Activated CD8-positive, alpha-beta memory T cell treated with anti-CD3 and anti-CD28 coated beads, Interleukin-2, amount 10 ng/mL, durations not matched to agents 7 days and 5 days (primary cell): ENCODE data around the gene EZH2. TPM values are rescaled to one million over a fixed set of nuclear protein-coding genes. Genes with fewer than 3 reads are reported as not detected.
A peak's percentile ranks its signal among the peaks of the same experiment; 100 is the strongest.

Experiments
- ATAC-seq: fragments of 150-1000 bp; cut with Tn5 transposase; one replicate; pipeline ENCODE4 v1.10.0; 2021; ENCODE audit warnings: moderate library complexity
- CTCF ChIA-PET: fragments of 350-600 bp; sonication (Branson Sonifier 250); formaldehyde crosslinking; loops from one replicate; lab custom pipeline; 2021; ENCODE audit warnings: antibody characterized with exemption; lab: Charles Lee
- DNase-seq: peaks from one replicate; pipeline ENCODE4 v3.0.0-alpha.2; 2020
- H3K27ac Mint-ChIP-seq: one replicate; pipeline ENCODE4 v1.8.0; 2021; ENCODE audit warnings: mild to moderate bottlenecking, mixed read lengths
- H3K27me3 Mint-ChIP-seq: one replicate; pipeline ENCODE4 v1.8.0; 2021; ENCODE audit warnings: mixed read lengths
- H3K36me3 Mint-ChIP-seq: one replicate; pipeline ENCODE4 v1.8.0; 2021; ENCODE audit warnings: mild to moderate bottlenecking, mixed read lengths
- H3K4me1 Mint-ChIP-seq: one replicate; pipeline ENCODE4 v1.8.0; 2021; ENCODE audit warnings: mixed read lengths
- H3K4me3 Mint-ChIP-seq: one replicate; pipeline ENCODE4 v1.8.0; 2021; ENCODE audit warnings: mild to moderate bottlenecking, moderate library complexity, mixed read lengths
- H3K9me3 Mint-ChIP-seq: one replicate; pipeline ENCODE4 v1.8.0; 2022; ENCODE audit warnings: low read depth, mixed read lengths
- total RNA-seq, 2 experiments: library from RNA; stranded (reverse); gene quantifications; one replicate each; pipeline ENCODE4 v1.2.3, GENCODE V29; 2021

The EZH2 gene
- total RNA-seq, 2 experiments from 2014 or later = 106 to 109 TPM

DNA sequence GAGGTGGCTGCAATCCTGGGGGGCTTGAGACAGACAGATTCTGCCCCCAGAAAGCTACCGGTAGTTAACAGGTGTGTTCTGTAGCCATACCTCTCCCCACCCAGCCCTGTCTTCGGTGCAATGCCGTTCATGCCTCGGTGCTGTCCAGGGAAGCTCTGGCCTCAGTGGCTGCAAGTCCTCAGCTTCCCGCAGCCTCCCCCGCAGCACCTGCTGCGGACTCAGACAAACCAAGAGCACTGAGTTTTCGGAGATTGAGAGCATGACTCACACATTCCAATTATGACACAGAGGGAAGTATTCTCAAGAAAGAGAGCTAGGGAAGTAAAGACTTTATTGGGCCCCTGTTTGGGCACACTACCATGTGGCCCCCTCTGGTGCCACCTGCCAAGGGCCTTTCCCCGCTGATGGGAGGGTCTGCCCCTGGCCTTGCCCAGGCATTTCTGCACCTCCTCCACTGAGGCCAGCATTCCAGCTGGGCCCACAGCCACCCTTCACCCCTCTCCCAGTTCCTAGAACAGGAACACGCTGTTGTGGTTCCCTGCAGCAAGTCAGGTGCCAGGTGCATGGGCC is 30.2 kb upstream of the EZH2 start:
- Mint-ChIP-seq H3K27ac (peak overlapping the region; percentile 69), H3K36me3 (peaks cover 2% of the 10 kb centered on the region), H3K4me1 (peaks cover 46% of the 10 kb centered on the region), H3K4me3 (peak overlapping the region; percentile 36), H3K27me3 (peaks cover 3% of the 10 kb centered on the region), H3K9me3 (no peaks in the 10 kb centered on the region)
- CTCF ChIA-PET = interaction anchor here (0.7 to 5.2 kb wide), 4 partner anchors 25 to 151 kb away, joined by 3 to 19 read pairs (median 4); no protein-coding TSS in a partner anchor
- DNase-seq = peak; percentile 65
- ATAC-seq = peak; percentile 64

DNA sequence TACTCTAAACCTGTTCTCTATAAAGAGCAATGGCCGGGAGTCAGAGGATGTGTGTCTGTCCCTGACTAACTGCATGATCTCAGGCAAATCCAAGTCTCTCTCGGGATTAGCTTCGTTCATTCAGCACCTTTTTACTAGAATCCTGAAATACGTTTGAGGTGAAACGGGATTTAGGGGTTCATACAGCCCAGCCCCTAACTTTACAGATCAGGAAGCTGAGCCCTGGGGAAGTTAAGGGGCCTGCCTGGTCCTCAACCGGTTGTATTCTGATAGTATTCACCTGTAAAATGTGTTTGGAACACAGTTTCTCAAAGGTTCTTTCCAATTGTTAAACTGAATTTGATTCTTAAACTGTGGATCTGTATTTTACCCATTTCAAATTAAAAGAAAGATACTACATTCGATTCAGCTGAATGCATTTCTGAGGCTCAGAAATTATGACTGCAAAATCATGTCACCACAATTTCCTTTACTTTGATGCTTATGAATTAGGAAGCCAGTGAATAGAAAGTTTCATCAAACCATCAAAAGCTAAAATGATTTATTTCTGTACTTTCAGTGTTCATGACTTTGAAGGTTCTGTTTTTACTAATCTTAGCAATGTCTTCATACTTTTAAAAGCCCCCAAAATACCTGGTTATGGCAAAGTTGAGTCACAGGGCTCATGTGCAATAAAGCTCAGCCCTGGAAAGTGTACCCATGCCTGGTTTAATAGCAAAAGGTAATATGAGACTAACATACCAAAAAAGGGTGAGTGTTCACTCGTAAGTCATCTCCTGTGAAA is 28.9 kb upstream of the EZH2 start:
- Mint-ChIP-seq H3K4me1 (peaks cover 44% of the 10 kb centered on the region), H3K27me3 (peaks cover 13% of the 10 kb centered on the region)
- peak; percentile 69 for ATAC-seq

DNA sequence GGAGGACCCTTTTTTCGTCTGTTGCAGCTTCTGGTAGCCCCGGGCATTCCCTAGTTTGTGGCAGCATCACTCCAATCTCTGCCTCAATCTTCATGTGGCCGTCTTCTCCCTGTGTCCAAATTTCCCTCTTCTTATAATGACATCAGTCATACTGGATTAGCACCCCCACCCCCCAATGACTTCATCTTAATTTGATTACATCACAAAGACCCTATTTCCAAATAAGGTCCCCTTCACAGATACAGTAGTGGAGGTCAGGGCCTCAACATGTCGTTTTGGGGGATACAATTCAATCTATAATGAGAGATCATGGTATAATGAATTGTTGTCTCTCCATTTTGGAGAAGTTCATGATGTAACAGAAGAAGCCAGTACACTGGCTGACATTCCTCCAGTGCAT is 28.1 kb upstream of the EZH2 start:
- CTCF ChIA-PET = interaction anchor here (0.9 to 5.2 kb wide), 4 partner anchors 30 to 56 kb away, joined by 3 to 19 read pairs (median 4); no protein-coding TSS in a partner anchor

More for the DNA sequence above, 28.9 kb upstream of the EZH2 start:
- peak overlapping the region; percentile 11 for H3K4me3 Mint-ChIP-seq
- DNase-seq = peak; percentile 70
- peak overlapping the region; percentile 69 for H3K27ac Mint-ChIP-seq
- CTCF ChIA-PET = interaction anchor here (0.8 to 5.2 kb wide), 5 partner anchors 9 to 57 kb away, joined by 3 to 19 read pairs (median 3); no protein-coding TSS in a partner anchor
- H3K9me3 Mint-ChIP-seq = no peaks in the 10 kb centered on the region
- no peaks in the 10 kb centered on the region for H3K36me3 Mint-ChIP-seq

DNA sequence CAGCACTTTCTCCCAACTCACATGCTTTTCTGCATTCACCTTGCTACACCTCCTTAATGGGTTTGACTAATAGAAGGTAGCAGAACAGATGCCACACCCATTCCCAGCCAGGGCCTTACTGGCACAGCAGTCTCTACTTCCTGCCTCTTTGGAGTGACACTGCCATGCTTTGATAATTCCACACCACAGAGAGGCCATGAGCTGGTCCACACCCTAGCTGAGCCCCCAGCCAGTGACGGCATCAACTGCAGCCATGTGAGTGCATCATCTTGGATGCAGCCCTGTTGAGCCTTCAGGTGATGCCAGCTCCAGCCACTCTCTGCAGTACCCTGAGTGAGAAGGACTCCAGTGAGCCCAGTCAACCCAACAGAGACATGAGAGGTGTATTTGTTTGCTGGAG is 27.5 kb upstream of the EZH2 start:
- ATAC-seq = no peak
- H3K27ac Mint-ChIP-seq = no peak overlapping the region
- peaks cover 17% of the 10 kb centered on the region for H3K27me3 Mint-ChIP-seq
- CTCF ChIA-PET = interaction anchor here (1.5 to 5.2 kb wide), 2 partner anchors 30 to 56 kb away, joined by 3 to 19 read pairs; no protein-coding TSS in a partner anchor
- peaks cover 44% of the 10 kb centered on the region for H3K4me1 Mint-ChIP-seq
- no peak overlapping the region for H3K4me3 Mint-ChIP-seq
- no peaks in the 10 kb centered on the region for H3K9me3 Mint-ChIP-seq
- no peak for DNase-seq
- no peaks in the 10 kb centered on the region for H3K36me3 Mint-ChIP-seq

More for the DNA sequence above, 28.1 kb upstream of the EZH2 start:
- Mint-ChIP-seq H3K36me3 (no peaks in the 10 kb centered on the region), H3K27me3 (peaks cover 15% of the 10 kb centered on the region), H3K9me3 (no peaks in the 10 kb centered on the region), H3K27ac (no peak overlapping the region), H3K4me3 (no peak overlapping the region), H3K4me1 (peaks cover 44% of the 10 kb centered on the region)
- DNase-seq (no peak), ATAC-seq (no peak)

DNA sequence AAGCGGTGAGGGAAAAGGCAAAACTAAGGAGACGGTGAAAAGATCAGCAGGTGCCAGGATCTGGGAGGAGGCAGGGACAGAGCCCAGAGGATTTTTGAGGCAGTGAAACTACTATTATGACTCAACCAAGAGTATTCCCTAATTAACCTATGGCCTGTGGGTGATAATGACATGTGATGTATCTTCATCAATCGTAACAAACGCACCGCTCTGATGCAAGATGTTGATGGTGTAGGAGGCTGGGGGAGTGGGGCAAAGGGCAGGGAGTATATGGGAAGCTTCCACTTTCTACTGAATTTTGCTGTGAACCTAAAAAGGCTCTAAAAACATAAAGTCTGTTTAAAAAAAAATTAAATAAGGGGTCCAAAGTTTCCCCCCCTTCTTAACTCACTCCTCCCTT is 25.5 kb upstream of the EZH2 start:
- peaks cover 30% of the 10 kb centered on the region for H3K4me1 Mint-ChIP-seq
- peaks cover 17% of the 10 kb centered on the region for H3K27me3 Mint-ChIP-seq
- no peaks in the 10 kb centered on the region for H3K9me3 Mint-ChIP-seq
- no peaks in the 10 kb centered on the region for H3K36me3 Mint-ChIP-seq
- DNase-seq (peak; percentile 14), ATAC-seq (no peak)
- CTCF ChIA-PET = no interaction called here
- H3K4me3 Mint-ChIP-seq = no peak overlapping the region
- no peak overlapping the region for H3K27ac Mint-ChIP-seq

DNA sequence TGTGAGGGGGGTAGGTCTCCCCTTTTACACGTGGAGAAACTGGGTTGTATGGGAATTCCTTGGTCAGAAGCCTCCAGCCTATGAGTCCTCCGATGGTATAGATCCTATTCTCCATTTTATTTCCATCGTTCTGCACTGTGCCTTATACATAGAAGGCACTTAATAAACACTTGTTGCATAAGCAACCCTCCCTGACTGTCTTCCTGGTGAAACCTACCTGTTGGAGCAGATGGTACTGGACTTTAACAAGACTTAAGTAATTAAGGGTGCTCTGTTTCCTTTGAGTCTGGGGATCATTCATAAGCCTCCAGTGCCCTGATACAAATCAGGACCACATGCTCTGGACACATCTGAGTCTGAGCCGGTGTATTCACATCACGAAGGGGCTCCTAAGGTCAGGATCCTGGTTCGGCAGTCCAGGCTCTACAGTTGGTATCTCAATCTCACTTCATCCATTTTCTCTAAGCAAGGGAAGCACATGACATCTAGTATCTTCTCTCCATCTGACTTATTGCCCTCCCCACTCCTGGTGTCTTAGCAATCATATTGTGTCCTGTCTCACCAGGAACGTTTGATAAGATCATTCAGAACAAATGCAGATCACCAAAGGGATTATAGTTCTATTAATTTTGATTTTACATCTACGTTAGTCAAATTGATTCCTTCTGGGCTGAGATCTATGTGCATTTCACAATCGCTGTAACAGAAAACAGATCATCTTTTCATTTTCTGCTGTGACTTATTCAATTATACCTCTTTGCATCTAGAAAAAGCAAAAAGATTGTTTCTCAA is 22.8 kb upstream of the EZH2 start:
- ATAC-seq = no peak
- Mint-ChIP-seq H3K27me3 (peaks cover 17% of the 10 kb centered on the region), H3K4me3 (no peak overlapping the region), H3K4me1 (peaks cover 5% of the 10 kb centered on the region), H3K9me3 (no peaks in the 10 kb centered on the region), H3K36me3 (no peaks in the 10 kb centered on the region), H3K27ac (no peak overlapping the region)
- peak; percentile 34 for DNase-seq
- CTCF ChIA-PET = no interaction called here

DNA sequence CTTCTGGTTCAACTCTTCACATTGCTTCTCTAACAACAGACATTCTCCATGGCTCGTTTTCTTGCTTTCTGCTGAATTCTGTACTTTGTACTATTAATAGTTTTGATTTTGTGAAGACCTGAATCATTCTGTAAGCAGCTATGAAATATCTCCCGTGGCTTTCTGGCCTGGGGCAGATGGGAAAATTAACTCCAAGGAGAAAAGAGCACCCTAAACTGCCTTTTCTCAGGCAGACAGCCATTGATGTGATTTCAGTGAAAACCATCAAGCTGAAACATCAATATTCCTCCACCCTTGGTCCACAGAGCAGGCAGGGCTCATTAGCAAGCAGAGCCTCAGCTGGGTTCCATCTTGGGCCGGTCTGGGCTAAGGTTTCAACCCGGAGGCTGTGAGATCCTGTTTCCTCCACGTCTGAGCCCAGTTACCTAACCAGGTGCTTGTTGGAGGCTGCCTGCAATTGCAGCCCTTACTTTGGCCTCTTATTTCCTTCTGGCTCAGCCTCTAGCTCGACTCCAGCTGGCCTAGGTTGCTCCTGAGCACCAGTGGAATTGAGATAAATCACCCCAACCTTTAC is 21.1 kb upstream of the EZH2 start:
- H3K36me3 Mint-ChIP-seq = no peaks in the 10 kb centered on the region
- H3K27me3 Mint-ChIP-seq = peaks cover 17% of the 10 kb centered on the region
- DNase-seq (no peak), ATAC-seq (no peak)
- CTCF ChIA-PET = no interaction called here
- no peaks in the 10 kb centered on the region for H3K9me3 Mint-ChIP-seq
- H3K27ac Mint-ChIP-seq = no peak overlapping the region
- H3K4me3 Mint-ChIP-seq = no peak overlapping the region
- no peaks in the 10 kb centered on the region for H3K4me1 Mint-ChIP-seq

DNA sequence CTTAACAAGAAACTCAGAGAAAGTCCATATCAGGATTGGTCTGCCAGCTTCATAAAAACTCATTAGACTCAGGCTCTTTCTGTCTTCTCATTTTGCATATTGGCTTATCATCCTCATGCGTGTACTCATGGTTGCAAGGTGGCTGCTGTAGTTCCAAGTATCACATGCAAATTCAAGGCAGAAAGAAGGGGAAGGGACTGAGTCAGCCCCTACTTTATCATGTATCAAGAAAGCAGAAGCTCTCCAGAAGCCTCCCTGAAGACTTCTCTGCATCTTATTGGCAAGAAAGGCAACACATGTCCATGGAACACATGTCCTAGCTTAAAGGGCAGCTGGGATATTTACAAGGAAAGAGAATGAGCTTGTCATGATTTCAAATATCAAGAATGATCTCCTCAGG is 19.4 kb upstream of the EZH2 start:
- Mint-ChIP-seq H3K9me3 (no peaks in the 10 kb centered on the region), H3K4me1 (no peaks in the 10 kb centered on the region), H3K27me3 (peaks cover 6% of the 10 kb centered on the region), H3K36me3 (no peaks in the 10 kb centered on the region), H3K4me3 (no peak overlapping the region), H3K27ac (no peak overlapping the region)
- no peak for ATAC-seq
- DNase-seq = no peak
- CTCF ChIA-PET = interaction anchor here (1.2 to 1.3 kb wide), 2 partner anchors 9 to 66 kb away, joined by 3 read pairs; no protein-coding TSS in a partner anchor

DNA sequence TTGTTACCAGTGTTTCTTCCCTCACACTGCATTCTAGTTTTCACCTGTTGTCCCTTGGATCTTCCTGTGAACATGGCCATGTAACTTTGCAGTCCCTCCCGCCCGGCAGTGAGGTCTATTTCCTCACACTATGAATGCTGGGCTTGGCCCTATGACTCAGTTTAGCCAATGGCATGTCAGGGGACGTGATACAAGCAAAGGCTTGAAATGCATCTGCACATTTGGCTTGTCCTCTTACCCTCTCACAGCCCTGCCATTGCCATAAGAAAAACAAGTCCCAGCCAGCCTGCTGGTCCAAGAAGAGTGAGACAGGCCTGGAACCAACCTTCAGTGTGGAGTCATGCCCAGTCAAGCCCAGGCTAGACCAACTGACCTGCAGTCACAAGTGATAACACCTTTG is 17.1 kb upstream of the EZH2 start:
- no peak overlapping the region for H3K27ac Mint-ChIP-seq
- no peaks in the 10 kb centered on the region for H3K4me1 Mint-ChIP-seq
- CTCF ChIA-PET = no interaction called here
- no peaks in the 10 kb centered on the region for H3K27me3 Mint-ChIP-seq
- DNase-seq = no peak
- H3K36me3 Mint-ChIP-seq = no peaks in the 10 kb centered on the region
- no peaks in the 10 kb centered on the region for H3K9me3 Mint-ChIP-seq
- no peak overlapping the region for H3K4me3 Mint-ChIP-seq
- ATAC-seq = no peak

DNA sequence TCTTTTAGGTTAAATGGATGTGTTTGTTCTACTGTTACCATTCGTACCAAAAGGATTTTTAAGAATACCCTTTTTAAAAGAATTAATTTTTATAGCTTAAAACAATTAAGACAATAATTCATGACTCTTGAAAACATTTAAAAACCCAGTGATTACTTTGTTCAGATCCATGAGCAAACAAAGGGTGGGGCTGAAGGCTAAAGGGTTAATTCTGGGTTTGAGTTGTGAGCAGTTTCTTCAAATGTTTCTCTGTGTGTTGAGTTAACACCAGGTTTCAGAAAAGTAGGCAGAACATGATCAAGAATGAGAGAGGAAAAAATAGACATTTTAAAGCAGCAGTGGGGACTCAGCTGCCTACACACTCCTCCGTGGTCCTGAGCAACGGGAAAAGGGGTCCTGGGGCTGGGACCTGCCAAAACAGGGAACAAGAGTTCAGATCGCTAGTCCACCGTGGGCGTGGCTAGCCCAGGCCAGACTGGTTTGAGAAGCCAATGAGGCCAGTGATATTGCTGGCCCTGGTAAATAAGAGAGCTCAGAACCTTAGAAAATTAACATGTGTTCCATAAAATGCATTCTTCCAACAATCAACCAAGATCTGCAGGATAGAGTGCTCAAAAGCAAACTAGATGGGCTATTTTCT is 14.9 kb upstream of the EZH2 start:
- no peaks in the 10 kb centered on the region for H3K9me3 Mint-ChIP-seq
- DNase-seq (no peak), ATAC-seq (no peak)
- H3K27me3 Mint-ChIP-seq = peaks cover 5% of the 10 kb centered on the region
- H3K36me3 Mint-ChIP-seq = no peaks in the 10 kb centered on the region
- no peaks in the 10 kb centered on the region for H3K4me1 Mint-ChIP-seq
- no peak overlapping the region for H3K27ac Mint-ChIP-seq
- CTCF ChIA-PET = interaction anchor here (0.6 to 0.7 kb wide), 2 partner anchors 50 to 416 kb away, joined by 3 to 4 read pairs; no protein-coding TSS in a partner anchor
- H3K4me3 Mint-ChIP-seq = no peak overlapping the region

DNA sequence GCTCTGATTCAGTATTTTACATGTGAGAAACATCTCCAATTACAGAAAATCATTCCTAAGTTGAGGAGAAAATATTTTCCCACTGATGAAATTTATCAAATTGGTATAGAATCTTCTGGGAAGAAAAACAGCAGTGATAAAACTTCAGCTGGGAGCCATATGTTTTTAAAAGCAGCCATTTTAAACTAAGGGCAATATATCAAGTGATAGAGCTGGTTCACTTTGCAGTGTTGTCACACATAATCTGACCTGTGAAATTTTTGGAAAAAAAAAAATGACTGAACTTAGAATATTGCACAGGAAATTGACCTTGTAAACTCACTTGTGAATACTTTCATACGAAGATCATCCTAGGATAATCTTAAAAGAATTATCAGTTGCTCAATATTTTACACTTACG is 10.5 kb upstream of the EZH2 start:
- peaks cover 7% of the 10 kb centered on the region for H3K4me1 Mint-ChIP-seq
- H3K27ac Mint-ChIP-seq = no peak overlapping the region
- no peak overlapping the region for H3K4me3 Mint-ChIP-seq
- no peaks in the 10 kb centered on the region for H3K9me3 Mint-ChIP-seq
- peaks cover 12% of the 10 kb centered on the region for H3K27me3 Mint-ChIP-seq
- DNase-seq (no peak), ATAC-seq (no peak)
- CTCF ChIA-PET = no interaction called here
- peaks cover 2% of the 10 kb centered on the region for H3K36me3 Mint-ChIP-seq

DNA sequence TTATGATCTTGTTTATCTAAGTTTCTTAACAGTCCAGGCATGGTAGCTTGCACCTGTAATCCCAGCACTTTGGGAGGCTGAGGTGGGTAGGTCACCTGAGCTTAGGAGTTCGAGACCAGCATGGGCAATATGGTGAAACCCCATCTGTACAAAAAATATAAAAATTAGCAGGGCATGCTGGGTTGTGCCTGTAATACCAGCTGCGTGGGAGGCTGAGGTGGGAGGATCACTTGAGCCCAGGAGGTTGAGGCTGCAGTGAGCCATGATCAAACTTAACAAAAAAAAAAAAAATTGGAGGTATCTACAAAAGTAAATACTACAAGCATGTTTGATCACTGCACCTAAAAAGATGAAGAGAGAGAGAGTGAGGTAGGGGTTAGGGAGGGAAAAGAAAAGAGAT is 9.0 kb upstream of the EZH2 start:
- H3K4me3 Mint-ChIP-seq = no peak overlapping the region
- CTCF ChIA-PET = no interaction called here
- no peaks in the 10 kb centered on the region for H3K9me3 Mint-ChIP-seq
- peaks cover 3% of the 10 kb centered on the region for H3K36me3 Mint-ChIP-seq
- H3K27ac Mint-ChIP-seq = no peak overlapping the region
- DNase-seq = no peak
- H3K27me3 Mint-ChIP-seq = peaks cover 12% of the 10 kb centered on the region
- ATAC-seq = no peak
- H3K4me1 Mint-ChIP-seq = peaks cover 13% of the 10 kb centered on the region
